IMR-90 (cell line): ENCODE data around the gene ZNF385C. TPM values are rescaled to one million over a fixed set of nuclear protein-coding genes. Genes with fewer than 3 reads are reported as not detected.

Experiments
- ATAC-seq: fragments of 200-7000 bp; cut with Tn5 transposase; 2 replicates; pipeline ENCODE4 v1.9.1; 2020; ENCODE audit warnings: low read depth, mild to moderate bottlenecking, moderate library complexity
- BruUV-seq: library from RNA; stranded (reverse); fragments of 400-500 nt; replicated peaks from 2 replicates; lab custom pipeline; 2021; lab: Mats Ljungman, UMichigan
- CTCF ChIA-PET: fragments of 300-600 bp; formaldehyde crosslinking; extraction: SDS; loops from one replicate; lab custom pipeline; 2021; ENCODE audit warnings: antibody characterized with exemption; lab: Yijun Ruan, JAX
- POLR2A ChIA-PET: fragments of 300-600 bp; sonication (Branson Sonifier 250); formaldehyde crosslinking; loops from one replicate; lab custom pipeline; 2022; ENCODE audit warnings: antibody characterized with exemption; ENCODE audit not compliant: unreplicated experiment; lab: Charles Lee
- DNase-seq: peaks from one replicate; pipeline ENCODE4 v3.0.0; 2013
- H2AFZ ChIP-seq: replicated peaks from 2 replicates; pipeline ENCODE3; 2013; ENCODE audit warnings: low read length, mild to moderate bottlenecking; ENCODE audit not compliant: poor library complexity
- H2AK5ac ChIP-seq: 2 replicates; pipeline ENCODE4 v1.6.1; 2013; ENCODE audit warnings: low read depth, low read length, inconsistent platforms
- H2AK9ac ChIP-seq: replicated peaks from 2 replicates; pipeline ENCODE3; 2013; ENCODE audit warnings: mild to moderate bottlenecking, low read depth, low read length, moderate library complexity; ENCODE audit not compliant: poor library complexity
- H2BK120ac ChIP-seq: 2 replicates; pipeline ENCODE4 v1.6.1; 2013; ENCODE audit warnings: low read depth, low read length, inconsistent platforms
- H2BK15ac ChIP-seq: 3 replicates; pipeline ENCODE4 v1.6.1; 2013; ENCODE audit warnings: low read depth, low read length, inconsistent platforms
- H2BK20ac ChIP-seq: 2 replicates; pipeline ENCODE4 v1.6.1; 2013; ENCODE audit warnings: low read depth, mild to moderate bottlenecking, inconsistent platforms, low read length, moderate library complexity
- H2BK5ac ChIP-seq: 2 replicates; pipeline ENCODE4 v1.6.1; 2013; ENCODE audit warnings: mild to moderate bottlenecking, low read depth, low read length, inconsistent platforms; ENCODE audit not compliant: poor library complexity, severe bottlenecking
- H3K14ac ChIP-seq: replicated peaks from 2 replicates; pipeline ENCODE4 v1.6.1; 2013; ENCODE audit warnings: low read depth, low read length, inconsistent platforms
- H3K18ac ChIP-seq: 2 replicates; pipeline ENCODE4 v1.6.1; 2013; ENCODE audit warnings: low read depth, low read length, control low read depth
- H3K23ac ChIP-seq: 2 replicates; pipeline ENCODE4 v1.6.1; 2013; ENCODE audit warnings: low read depth, low read length, inconsistent platforms
- H3K27ac ChIP-seq: 2 replicates; pipeline ENCODE4 v1.5.1; 2013; ENCODE audit warnings: mild to moderate bottlenecking, control low read depth, low read length; ENCODE audit not compliant: insufficient read depth
- H3K27me3 ChIP-seq: 2 replicates; pipeline ENCODE4 v1.6.1; 2013; ENCODE audit warnings: low read length; ENCODE audit not compliant: control insufficient read depth, insufficient read depth
- H3K36me3 ChIP-seq: 2 replicates; pipeline ENCODE4 v1.6.1; 2013; ENCODE audit warnings: low read length, mixed read lengths; ENCODE audit not compliant: control insufficient read depth, insufficient read depth
- H3K4ac ChIP-seq: 2 replicates; pipeline ENCODE4 v1.6.1; 2013; ENCODE audit warnings: low read depth, low read length, inconsistent platforms
- H3K4me1 ChIP-seq: 2 replicates; pipeline ENCODE4 v1.6.1; 2013; ENCODE audit warnings: low read length, mixed read lengths; ENCODE audit not compliant: control insufficient read depth, insufficient read depth
- H3K4me2 ChIP-seq: 2 replicates; pipeline ENCODE4 v1.6.1; 2013; ENCODE audit warnings: low read depth, mild to moderate bottlenecking, control low read depth, low read length, moderate library complexity
- H3K4me3 ChIP-seq: 2 replicates; pipeline ENCODE4 v1.5.1; 2013; ENCODE audit warnings: low read depth, mild to moderate bottlenecking, control low read depth, low read length, moderate library complexity; ENCODE audit not compliant: insufficient read depth
- H3K56ac ChIP-seq: 2 replicates; pipeline ENCODE4 v1.6.1; 2013; ENCODE audit warnings: low read length, inconsistent platforms; ENCODE audit not compliant: insufficient read depth; ENCODE audit errors: extremely low read depth
- H3K79me1 ChIP-seq, 2 experiments: 2 replicates each; pipeline ENCODE4 v1.6.1; 2013; ENCODE audit warnings: low read length in 2 of 2, inconsistent platforms in 1 of 2, low read depth in 1 of 2
- H3K9ac ChIP-seq: 2 replicates; pipeline ENCODE4 v1.6.1; 2013; ENCODE audit warnings: low read depth, low read length, control low read depth
- H3K9me1 ChIP-seq: 2 replicates; pipeline ENCODE4 v1.6.1; 2013; ENCODE audit warnings: low read length, inconsistent platforms; ENCODE audit not compliant: insufficient read depth
- H3K9me3 ChIP-seq: 2 replicates; pipeline ENCODE4 v1.6.1; 2013; ENCODE audit warnings: low read length; ENCODE audit not compliant: control insufficient read depth, insufficient read depth
- H4K20me1 ChIP-seq: 2 replicates; pipeline ENCODE4 v1.6.1; 2013; ENCODE audit warnings: low read length, inconsistent platforms; ENCODE audit not compliant: insufficient read depth
- H4K5ac ChIP-seq: 2 replicates; pipeline ENCODE4 v1.6.1; 2013; ENCODE audit warnings: mild to moderate bottlenecking, low read depth, low read length, control low read depth
- H4K8ac ChIP-seq, 2 experiments: 2 replicates each; pipeline ENCODE4 v1.6.1; 2013; ENCODE audit warnings: low read depth in 2 of 2, low read length in 2 of 2, control low read depth in 1 of 2, inconsistent platforms in 1 of 2
- H4K91ac ChIP-seq: 2 replicates; pipeline ENCODE4 v1.6.1; 2013; ENCODE audit warnings: low read depth, low read length, inconsistent platforms; ENCODE audit not compliant: insufficient read depth
- BHLHE40 ChIP-seq: fragments of 150-350 bp; IDR thresholded peaks from 2 replicates; pipeline ENCODE4 v1.6.1; 2016; ENCODE audit warnings: mild to moderate bottlenecking, low read depth, low read length
- CEBPB ChIP-seq: IDR thresholded peaks from 2 replicates; pipeline ENCODE4 v1.6.1; 2012; ENCODE audit warnings: low read depth, low read length, improper control_type of control experiment
- CHD1 ChIP-seq: IDR thresholded peaks from 2 replicates; pipeline ENCODE4 v1.6.1; 2012; ENCODE audit warnings: low read depth, low read length, improper control_type of control experiment
- CTCF ChIP-seq: conservative IDR thresholded peaks from 2 replicates; pipeline ENCODE4 v1.5.1; 2012; ENCODE audit warnings: mild to moderate bottlenecking, low read depth, low read length, improper control_type of control experiment
- FOS ChIP-seq: fragments of 150-350 bp; IDR thresholded peaks from 2 replicates; pipeline ENCODE4 v1.6.1; 2016; ENCODE audit warnings: low read depth, low read length
- MAFK ChIP-seq: IDR thresholded peaks from 2 replicates; pipeline ENCODE4 v1.6.1; 2012; ENCODE audit warnings: low read depth, low read length, improper control_type of control experiment
- MAZ ChIP-seq: IDR thresholded peaks from 2 replicates; pipeline ENCODE4 v1.6.1; 2012; ENCODE audit warnings: low read depth, mild to moderate bottlenecking, low read length, improper control_type of control experiment, moderate library complexity, borderline replicate concordance
- MXI1 ChIP-seq: IDR thresholded peaks from 2 replicates; pipeline ENCODE4 v1.6.1; 2012; ENCODE audit warnings: low read depth, mild to moderate bottlenecking, low read length, moderate library complexity, borderline replicate concordance
- NFE2L2 ChIP-seq: fragments of 150-350 bp; IDR thresholded peaks from 2 replicates; pipeline ENCODE4 v1.6.1; 2016; ENCODE audit warnings: low read depth, mild to moderate bottlenecking, low read length
- POLR2A ChIP-seq: IDR thresholded peaks from 2 replicates; pipeline ENCODE4 v1.6.1; 2012; ENCODE audit warnings: mild to moderate bottlenecking, low read depth, low read length
- RAD21 ChIP-seq: IDR thresholded peaks from 2 replicates; pipeline ENCODE4 v1.6.1; 2012; ENCODE audit warnings: low read length, improper control_type of control experiment
- RCOR1 ChIP-seq: IDR thresholded peaks from 2 replicates; pipeline ENCODE4 v1.6.1; 2012; ENCODE audit warnings: mild to moderate bottlenecking, low read length, improper control_type of control experiment; ENCODE audit not compliant: insufficient replicate concordance
- RFX5 ChIP-seq: IDR thresholded peaks from 2 replicates; pipeline ENCODE4 v1.8.0; 2012; ENCODE audit warnings: low read depth, mild to moderate bottlenecking, low read length, moderate library complexity
- SMC3 ChIP-seq: fragments of 150-350 bp; IDR thresholded peaks from 2 replicates; pipeline ENCODE4 v1.6.1; 2016; ENCODE audit warnings: low read depth, mild to moderate bottlenecking, antibody characterized with exemption, low read length, moderate library complexity
- USF2 ChIP-seq: fragments of 150-350 bp; IDR thresholded peaks from 2 replicates; pipeline ENCODE4 v1.6.1; 2017; ENCODE audit warnings: mild to moderate bottlenecking, antibody characterized with exemption, low read length, low read depth
- WGBS, 2 experiments: methylation state at CpG; one replicate each; pipeline versions ENCODE4 v1.1.5 to v1.1.7; 2013; ENCODE audit warnings: missing lambda C conversion rate in 2 of 2; ENCODE audit not compliant: insufficient read length in 1 of 2; ENCODE audit errors: extremely low coverage in 2 of 2; 5-methylcytosine and 5-hydroxymethylcytosine counted together
- dilution Hi-C: fragments of 300-500 bp; cut with HindIII; formaldehyde crosslinking; loops from one replicate; pipeline ENCODE4 v1.14.3; 2018; ENCODE audit warnings: low sequenced_read_pairs; ENCODE audit not compliant: unreplicated experiment
- in situ Hi-C: fragments of 300-500 bp; cut with MboI; formaldehyde crosslinking; loops from 3 replicates; pipeline ENCODE4 v1.14.3; 2019; ENCODE audit warnings: low sequenced_read_pairs, inconsistent platforms, mixed read lengths
- intact Hi-C: fragments of 100-400 bp; cut with micrococcal nuclease; formaldehyde crosslinking; loops from 2 replicates; pipeline ENCODE4 v1.10.0; 2022
- polyA plus RNA-seq, 3 experiments: library from polyadenylated mRNA; depleted of rRNA; stranded (reverse); fragments of >200 nt; gene quantifications; 2 replicates each; pipeline ENCODE4 v1.2.3, GENCODE V29; 2012; ENCODE audit warnings: low replicate concordance in 1 of 3
- total RNA-seq: library from RNA; depleted of rRNA; stranded (reverse); fragments of >200 nt; gene quantifications from 2 replicates; pipeline ENCODE4 v1.2.3, GENCODE V29; 2012
- TF ChIP-seq, protein P1 (sequence below): fragments of 150-350 bp; IDR thresholded peaks from 2 replicates; pipeline ENCODE4 v1.6.1; 2016; ENCODE audit warnings: low read depth, mild to moderate bottlenecking, low read length, moderate library complexity, borderline replicate concordance

The ZNF385C gene
- total and polyA plus RNA-seq, 2 of the 4 experiments (the other 2 are of a cell fraction), result not detected

DNA sequence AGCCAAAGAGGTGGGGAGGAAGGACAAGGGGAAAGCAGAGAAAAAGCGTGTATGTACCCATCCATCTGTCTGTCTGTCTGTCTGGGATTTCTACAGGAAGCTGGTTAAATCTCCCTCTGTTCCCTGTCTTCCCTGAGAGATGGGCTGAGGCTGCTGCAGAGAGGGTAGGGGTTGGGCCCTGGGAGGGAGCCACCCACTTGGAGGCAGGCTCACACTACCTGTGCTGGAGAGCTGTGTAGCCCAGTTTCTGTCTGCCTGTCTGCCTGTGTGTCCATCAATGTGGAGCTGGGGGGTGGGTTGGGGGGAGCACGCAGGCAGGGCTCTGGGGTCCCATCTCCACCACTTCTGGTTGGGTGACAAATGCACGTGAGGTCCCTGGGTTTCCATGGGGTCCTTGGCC is 29.3 kb downstream of the ZNF385C start:
- POLR2A ChIA-PET, result no interaction called here
- Histone ChIP-seq H4K5ac (no peak overlapping the region), H2BK20ac (no peak overlapping the region), H3K14ac (no peak overlapping the region), H2AK9ac (no peak overlapping the region), H3K4me2 (no peak overlapping the region), H3K4ac (no peak overlapping the region), H3K27ac (no peak overlapping the region), H3K23ac (no peak overlapping the region), H3K27me3 (peaks cover 67% of the 10 kb centered on the region), H2AK5ac (no peak overlapping the region), H3K79me1 (no peaks in the 10 kb centered on the region), H4K91ac (no peak overlapping the region), H3K9me3 (no peaks in the 10 kb centered on the region), H3K18ac (no peak overlapping the region), H2AFZ (no peak overlapping the region), H4K8ac (no peak overlapping the region), H3K4me3 (no peak overlapping the region), H3K36me3 (no peaks in the 10 kb centered on the region), H3K56ac (no peak overlapping the region), H3K9ac (no peak overlapping the region), H3K4me1 (no peaks in the 10 kb centered on the region), H2BK15ac (no peak overlapping the region), H3K9me1 (no peaks in the 10 kb centered on the region), H2BK120ac (no peak overlapping the region), H4K20me1 (no peaks in the 10 kb centered on the region; the same call in 1 of the 2 replicates), H2BK5ac (no peak overlapping the region)
- BruUV-seq, result no TSS peak
- TF ChIP-seq MAFK (no peak), MXI1 (no peak), RFX5 (no peak), SMC3 (no peak), NFE2L2 (no peak), RCOR1 (no peak), BHLHE40 (no peak), CHD1 (no peak), FOS (no peak), USF2 (no peak), POLR2A (no peak), CTCF (no peak), CEBPB (no peak), RAD21 (no peak), MAZ (no peak)
- TF ChIP-seq, protein P1, sequence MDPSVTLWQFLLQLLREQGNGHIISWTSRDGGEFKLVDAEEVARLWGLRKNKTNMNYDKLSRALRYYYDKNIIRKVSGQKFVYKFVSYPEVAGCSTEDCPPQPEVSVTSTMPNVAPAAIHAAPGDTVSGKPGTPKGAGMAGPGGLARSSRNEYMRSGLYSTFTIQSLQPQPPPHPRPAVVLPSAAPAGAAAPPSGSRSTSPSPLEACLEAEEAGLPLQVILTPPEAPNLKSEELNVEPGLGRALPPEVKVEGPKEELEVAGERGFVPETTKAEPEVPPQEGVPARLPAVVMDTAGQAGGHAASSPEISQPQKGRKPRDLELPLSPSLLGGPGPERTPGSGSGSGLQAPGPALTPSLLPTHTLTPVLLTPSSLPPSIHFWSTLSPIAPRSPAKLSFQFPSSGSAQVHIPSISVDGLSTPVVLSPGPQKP, result no peak
- ATAC-seq (no peak), DNase-seq (no peak)
- CTCF ChIA-PET, result no interaction called here
- dilution Hi-C loops, result no loop called here
- intact Hi-C loops, result no loop called here
- no CpG with 5 or more reads among the region's 3 CpGs for WGBS, 2 experiments
- in situ Hi-C loops, result no loop called here
